ENCODE data around the gene CTDSPL. TPM values are rescaled to one million over a fixed set of nuclear protein-coding genes. Genes with fewer than 3 reads are reported as not detected.

The CTDSPL gene
- polyA plus RNA-seq, 1 experiment, result 40.4 TPM

DNA sequence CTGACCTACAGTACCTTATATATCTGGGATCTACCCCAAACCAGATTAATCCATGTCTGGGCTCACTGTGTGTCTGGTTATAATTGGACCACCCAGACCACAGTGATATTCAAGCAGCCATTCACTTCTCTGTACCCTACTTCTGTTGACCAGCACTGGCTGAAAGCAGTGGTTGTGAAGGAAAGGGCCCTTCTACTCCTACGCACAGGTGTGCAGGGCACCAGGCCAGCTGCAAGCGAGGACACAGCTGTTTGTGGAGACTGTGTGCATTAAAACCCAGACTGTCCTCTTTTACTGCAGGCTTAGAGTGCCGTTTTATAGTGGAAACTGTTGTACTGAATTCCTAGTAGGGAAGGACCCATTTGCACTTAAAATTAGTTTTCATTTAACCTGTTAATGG lies 29.5 kb downstream of the CTDSPL start:
- TF ChIP-seq CTCF (IDR thresholded peaks at IDR 0.05; ENCODE audit: low read depth, low read length), result no peak
- no peak overlapping the region for H3K27ac ChIP-seq (ENCODE audit: low read depth, low read length)
- ChIA-PET POLR2A (no interaction called here), CTCF (interaction anchor here (1.3 kb wide), 1 partner anchor 76 kb away, joined by 3 read pairs; no protein-coding TSS in a partner anchor)
- no peaks in the 10 kb centered on the region for H3K9me3 ChIP-seq (ENCODE audit: control insufficient read depth, insufficient read depth, low read length)
- DNase-seq (ENCODE audit: low read depth, low spot score), result no peak
- no peaks in the 10 kb centered on the region for H3K27me3 ChIP-seq (ENCODE audit: control insufficient read depth, insufficient read depth, low read length)
- H3K4me3 ChIP-seq (ENCODE audit: low read depth, low read length), result no peak overlapping the region

- no peak for TF ChIP-seq CTCF (IDR thresholded peaks at IDR 0.05; ENCODE audit: low read depth, low read length)
- Histone ChIP-seq H3K9me3 (ENCODE audit: control insufficient read depth, insufficient read depth, low read length) (no peaks in the 10 kb centered on the region), H3K4me3 (ENCODE audit: low read depth, low read length) (no peak overlapping the region), H3K27me3 (ENCODE audit: control insufficient read depth, insufficient read depth, low read length) (no peaks in the 10 kb centered on the region), H3K27ac (ENCODE audit: low read depth, low read length) (no peak overlapping the region)
- ChIA-PET POLR2A (no interaction called here), CTCF (interaction anchor here (0.8 to 1.4 kb wide), 2 partner anchors 75 to 82 kb away, joined by 3 to 4 read pairs; no protein-coding TSS in a partner anchor)
- DNase-seq (ENCODE audit: low read depth, low spot score), result no peak
These were observed 31.4 kb downstream of the CTDSPL start for GRCh38 chr3:37892927-37893600.

DNA sequence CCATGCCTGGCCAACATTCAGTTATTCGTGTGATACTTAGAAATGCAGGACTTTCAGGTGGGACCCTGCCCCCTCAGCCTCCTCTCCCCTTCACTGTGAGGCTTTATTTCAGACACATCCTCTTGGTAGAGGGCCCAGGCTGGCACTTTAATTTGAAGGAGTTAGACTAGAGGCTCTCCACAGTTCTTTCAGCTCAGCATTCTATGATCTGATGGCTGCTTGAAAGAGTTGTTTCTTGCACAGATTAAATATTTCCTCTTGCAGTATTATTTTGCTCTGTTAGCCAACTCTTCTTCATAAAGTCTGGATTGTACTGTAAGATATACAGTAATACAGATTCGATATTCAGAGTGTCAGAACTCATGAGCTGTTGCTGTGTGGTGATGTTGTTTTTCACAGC lies 35.1 kb downstream of the CTDSPL start:
- H3K4me3 ChIP-seq (ENCODE audit: low read depth, low read length), result no peak overlapping the region
- H3K27ac ChIP-seq (ENCODE audit: low read depth, low read length), result no peak overlapping the region
- no peak for DNase-seq (ENCODE audit: low read depth, low spot score)
- no peak for TF ChIP-seq CTCF (IDR thresholded peaks at IDR 0.05; ENCODE audit: low read depth, low read length)
- no peaks in the 10 kb centered on the region for H3K27me3 ChIP-seq (ENCODE audit: control insufficient read depth, insufficient read depth, low read length)
- ChIA-PET POLR2A (no interaction called here), CTCF (interaction anchor here (2.9 kb wide), 1 partner anchor 41 kb away, joined by 8 read pairs; no protein-coding TSS in a partner anchor)
- H3K9me3 ChIP-seq (ENCODE audit: control insufficient read depth, insufficient read depth, low read length), result no peaks in the 10 kb centered on the region

DNA sequence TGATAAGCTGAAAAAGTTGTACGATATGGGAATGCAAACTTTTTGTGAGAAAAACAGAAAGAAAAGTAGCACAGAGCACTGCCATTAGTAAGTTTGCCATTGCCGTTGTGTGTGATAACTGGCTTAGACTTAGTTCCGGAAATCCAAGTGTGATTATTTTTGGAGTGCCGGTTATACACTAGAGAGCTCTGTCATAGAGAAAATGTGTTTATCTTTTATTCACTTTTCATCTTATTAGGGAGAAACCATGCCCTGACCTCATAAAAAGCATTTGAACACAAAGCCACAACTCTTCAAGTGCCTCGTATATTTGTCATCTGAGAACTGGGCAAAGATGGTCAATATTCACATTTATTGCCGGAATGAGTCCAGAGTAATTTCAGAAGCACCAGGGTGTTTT lies 36.1 kb downstream of the CTDSPL start:
- Histone ChIP-seq H3K27ac (ENCODE audit: low read depth, low read length) (no peak overlapping the region), H3K9me3 (ENCODE audit: control insufficient read depth, insufficient read depth, low read length) (no peaks in the 10 kb centered on the region), H3K27me3 (ENCODE audit: control insufficient read depth, insufficient read depth, low read length) (no peaks in the 10 kb centered on the region), H3K4me3 (ENCODE audit: low read depth, low read length) (no peak overlapping the region)
- ChIA-PET CTCF (interaction anchor here (2.9 kb wide), 1 partner anchor 42 kb away, joined by 8 read pairs; no protein-coding TSS in a partner anchor), POLR2A (no interaction called here)
- DNase-seq (ENCODE audit: low read depth, low spot score), result no peak
- TF ChIP-seq CTCF (IDR thresholded peaks at IDR 0.05; ENCODE audit: low read depth, low read length), result no peak

DNA sequence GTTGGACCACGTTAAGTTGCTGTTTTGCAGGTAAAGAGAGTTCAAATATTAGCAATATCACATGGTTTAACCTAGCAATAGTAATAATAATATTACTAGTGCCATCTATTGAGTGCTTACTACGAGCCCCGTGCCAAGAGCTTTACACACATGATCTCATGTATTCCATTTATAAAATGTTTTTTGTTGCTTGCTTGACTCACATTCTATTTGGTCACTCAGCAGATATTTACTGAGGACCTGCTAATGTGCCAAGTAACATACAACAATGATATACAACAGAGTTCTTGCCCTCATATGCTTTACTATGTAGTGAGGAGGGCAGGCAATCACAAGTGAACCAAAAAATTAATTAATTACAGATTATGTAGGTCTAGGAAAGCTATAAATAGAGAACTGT lies 36.7 kb downstream of the CTDSPL start:
- H3K27me3 ChIP-seq (ENCODE audit: control insufficient read depth, insufficient read depth, low read length), result no peaks in the 10 kb centered on the region
- CTCF ChIA-PET, result interaction anchor here (1.3 to 2.9 kb wide), 2 partner anchors 43 to 99 kb away, joined by 3 to 8 read pairs; no protein-coding TSS in a partner anchor
- no peaks in the 10 kb centered on the region for H3K9me3 ChIP-seq (ENCODE audit: control insufficient read depth, insufficient read depth, low read length)
- no peak for TF ChIP-seq CTCF (IDR thresholded peaks at IDR 0.05; ENCODE audit: low read depth, low read length)
- H3K4me3 ChIP-seq (ENCODE audit: low read depth, low read length), result no peak overlapping the region
- POLR2A ChIA-PET, result no interaction called here
- no peak overlapping the region for H3K27ac ChIP-seq (ENCODE audit: low read depth, low read length)
- no peak for DNase-seq (ENCODE audit: low read depth, low spot score)

All from AG04450 (cell line).